ENCODE measurements around the gene MRRF.

GRCh38 chr9:122337556-122337929 lies 72.9 kb downstream of the MRRF start:
- no peak for TF ChIP-seq HDGF (IDR thresholded peaks at IDR 0.05; ENCODE audit: borderline replicate concordance)
- no peak for TF ChIP-seq BHLHE40 (IDR thresholded peaks at IDR 0.05; ENCODE audit: borderline replicate concordance)
- no peak for TF ChIP-seq SP1 (IDR thresholded peaks at IDR 0.05)
- no peak for TF ChIP-seq FOXM1 (IDR thresholded peaks at IDR 0.05; ENCODE audit: borderline replicate concordance)
- TF ChIP-seq ARNT (IDR thresholded peaks at IDR 0.05): no peak
- no peak for TF ChIP-seq ELF4 (IDR thresholded peaks at IDR 0.05)
- no peak for TF ChIP-seq ZNF384 (IDR thresholded peaks at IDR 0.05)
- TF ChIP-seq TARDBP (IDR thresholded peaks at IDR 0.05): no peak
- no peak for TF ChIP-seq CTBP1 (IDR thresholded peaks at IDR 0.05; ENCODE audit: borderline replicate concordance)
- TF ChIP-seq SUZ12 (IDR thresholded peaks at IDR 0.05): no peak
- no peak for TF ChIP-seq LEF1 (IDR thresholded peaks at IDR 0.05; ENCODE audit: borderline replicate concordance)
- TF ChIP-seq NFRKB (IDR thresholded peaks at IDR 0.05): no peak
- no peak for TF ChIP-seq FOXK2 (IDR thresholded peaks at IDR 0.05)
- TF ChIP-seq FOXA1 (IDR thresholded peaks at IDR 0.05): no peak
